Neutrophil (primary cell): ENCODE results near the gene MMD.
A peak's percentile ranks its signal among the peaks of the same experiment; 100 is the strongest.

ENCODE experiments used
- H3K27ac ChIP-seq: fragments of 200-600 bp; sonication (generic); 2 replicates; pipeline ENCODE4 v1.5.1; 2016; ENCODE audit warnings: mild to moderate bottlenecking, moderate library complexity
- H3K27me3 ChIP-seq: fragments of 200-600 bp; sonication (generic); 2 replicates; pipeline ENCODE4 v1.6.0; 2016; ENCODE audit warnings: mild to moderate bottlenecking
- H3K36me3 ChIP-seq: fragments of 200-600 bp; sonication (generic); 2 replicates; pipeline ENCODE4 v1.5.1; 2017
- H3K4me1 ChIP-seq, 2 experiments: fragments of 200-600 bp in 1 of 2; sonication (generic) in 1 of 2; 1 replicate in 1 of 2; 2 replicates in 1 of 2; pipeline versions ENCODE4 v1.5.1 to v1.6.1; 2013 to 2016; ENCODE audit warnings: low read depth in 1 of 2, low read length in 1 of 2, mild to moderate bottlenecking in 1 of 2, moderate library complexity in 1 of 2; ENCODE audit not compliant: control insufficient read depth in 1 of 2, insufficient read depth in 1 of 2
- H3K4me3 ChIP-seq, 2 experiments: fragments of 200-600 bp in 1 of 2; sonication (generic) in 1 of 2; 1 replicate in 1 of 2; 2 replicates in 1 of 2; pipeline ENCODE4 v1.5.1; 2013 to 2016; ENCODE audit warnings: low read depth in 1 of 2, low read length in 1 of 2, mild to moderate bottlenecking in 1 of 2, moderate library complexity in 1 of 2
- H3K9me3 ChIP-seq: fragments of 200-600 bp; sonication (generic); 2 replicates; pipeline ENCODE4 v1.5.1; 2016
- CTCF ChIP-seq: fragments of 200-600 bp; sonication (generic); IDR thresholded peaks from 2 replicates; pipeline ENCODE4 v1.5.1; 2016; ENCODE audit warnings: antibody characterized with exemption

Gene MMD

GRCh38 chr17:55348749-55349354, 72.8 kb downstream of the MMD start:
- H3K27me3 ChIP-seq, result no peaks in the 10 kb centered on the region
- no peak overlapping the region for H3K4me3 ChIP-seq
- H3K4me1 ChIP-seq, result no peaks in the 10 kb centered on the region
- peak; percentile 13 for TF ChIP-seq CTCF
- H3K36me3 ChIP-seq, result no peaks in the 10 kb centered on the region
- no peak overlapping the region for H3K27ac ChIP-seq
- no peaks in the 10 kb centered on the region for H3K9me3 ChIP-seq

GRCh38 chr17:55347341-55347740, 74.3 kb downstream of the MMD start:
- Histone ChIP-seq H3K9me3 (no peaks in the 10 kb centered on the region), H3K27me3 (no peaks in the 10 kb centered on the region), H3K4me3 (no peak overlapping the region), H3K36me3 (no peaks in the 10 kb centered on the region), H3K4me1 (no peaks in the 10 kb centered on the region), H3K27ac (no peak overlapping the region)
- no peak for TF ChIP-seq CTCF

- H3K9me3 ChIP-seq, result no peaks in the 10 kb centered on the region
- no peaks in the 10 kb centered on the region for H3K4me1 ChIP-seq
- no peak overlapping the region for H3K27ac ChIP-seq
- H3K27me3 ChIP-seq, result no peaks in the 10 kb centered on the region
- TF ChIP-seq CTCF, result no peak
- no peaks in the 10 kb centered on the region for H3K36me3 ChIP-seq
- no peak overlapping the region for H3K4me3 ChIP-seq
These were observed 75.0 kb downstream of the MMD start for GRCh38 chr17:55346658-55347057.

- Histone ChIP-seq H3K27ac (no peak overlapping the region), H3K4me1 (no peaks in the 10 kb centered on the region), H3K36me3 (no peaks in the 10 kb centered on the region), H3K9me3 (no peaks in the 10 kb centered on the region), H3K4me3 (no peak overlapping the region), H3K27me3 (no peaks in the 10 kb centered on the region)
- TF ChIP-seq CTCF, result no peak
These were observed 76.5 kb downstream of the MMD start for GRCh38 chr17:55345132-55345531.

GRCh38 chr17:55344514-55344997, 77.1 kb downstream of the MMD start:
- Histone ChIP-seq H3K4me1 (no peaks in the 10 kb centered on the region), H3K4me3 (no peak overlapping the region), H3K27ac (no peak overlapping the region), H3K36me3 (no peaks in the 10 kb centered on the region), H3K9me3 (no peaks in the 10 kb centered on the region), H3K27me3 (no peaks in the 10 kb centered on the region)
- TF ChIP-seq CTCF, result no peak
